Measurements from ENCODE around the gene RAD51B.
"Not testable (repeated sequence)": the region's sequence is repeated elsewhere in the genome, so short reads cannot be mapped to it uniquely, and the experiment has no call there.

The RAD51B gene

DNA sequence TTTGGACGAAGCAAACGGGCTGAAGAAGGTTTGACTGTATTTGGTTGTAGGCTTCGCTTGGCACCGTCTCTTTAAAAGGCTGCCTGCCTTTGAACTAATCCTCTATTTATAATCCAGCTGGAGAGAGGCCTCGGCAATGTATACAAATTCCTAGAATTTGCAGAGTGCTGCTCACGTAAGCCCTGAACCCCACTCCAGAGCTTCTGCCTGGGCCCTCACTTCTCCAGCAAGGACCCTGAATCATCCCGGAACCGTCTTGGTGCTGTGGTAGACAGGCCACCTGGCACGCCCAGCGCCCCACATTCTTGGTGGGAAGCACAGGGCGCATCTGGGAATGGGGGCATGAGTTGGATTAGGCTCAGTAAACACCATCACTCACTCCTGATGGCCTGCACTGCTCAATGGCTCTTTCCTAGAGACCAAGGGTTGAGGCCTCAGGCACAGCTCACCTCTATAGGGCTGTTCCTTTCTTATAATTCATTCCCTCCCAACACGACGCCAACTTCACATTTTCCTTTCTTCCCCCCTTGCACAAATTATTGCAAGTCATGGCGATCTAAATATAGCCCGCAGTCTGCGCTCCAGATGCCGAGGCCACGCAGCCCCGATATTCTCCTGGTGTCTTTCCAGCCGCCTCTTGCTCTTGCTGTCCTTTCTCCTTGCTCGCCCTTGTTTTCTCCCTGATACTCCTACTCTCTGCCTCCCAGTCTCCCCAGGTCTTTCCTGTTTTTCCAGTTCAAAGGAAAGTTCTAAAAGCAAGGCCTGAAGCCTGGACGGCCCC lies 832.3 kb downstream of the RAD51B start:
- DNase-seq (ENCODE audit: low read depth in 2 of 2) = no peak

DNA sequence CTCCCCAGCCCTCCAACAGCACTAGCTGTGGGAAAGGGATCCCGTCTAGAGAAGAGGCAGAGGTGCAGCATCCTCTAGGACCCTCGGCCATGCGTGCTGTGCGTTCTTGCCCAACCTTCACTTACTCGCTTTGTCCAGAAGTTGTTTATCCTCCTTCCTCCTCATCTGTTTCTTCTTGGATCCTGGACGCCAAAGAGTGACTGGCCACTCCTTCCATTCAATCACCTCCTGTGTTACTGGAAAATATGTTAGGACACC lies 832.8 kb downstream of the RAD51B start:
- DNase-seq (ENCODE audit: low read depth in 2 of 2) = no peak

DNA sequence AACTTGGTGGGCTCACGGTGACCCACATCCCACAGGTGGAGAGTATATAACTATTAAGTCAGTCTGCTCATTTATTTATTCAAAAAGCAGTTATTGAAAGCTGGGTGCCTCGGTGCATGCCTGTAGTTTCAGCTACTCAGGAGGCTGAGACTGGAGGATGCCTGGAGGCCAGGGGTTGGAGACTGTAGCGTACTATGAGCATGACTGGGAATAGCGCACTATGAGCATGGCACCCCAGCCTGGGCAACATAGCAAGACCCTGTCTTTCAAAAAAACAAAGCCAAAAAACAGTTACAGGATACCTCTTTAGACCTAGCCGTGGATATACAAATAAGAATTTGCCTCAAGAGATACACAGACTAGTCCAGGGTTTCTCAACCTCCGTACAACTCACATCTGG lies 833.5 kb downstream of the RAD51B start:
- DNase-seq (ENCODE audit: low read depth in 2 of 2) = no peak

DNA sequence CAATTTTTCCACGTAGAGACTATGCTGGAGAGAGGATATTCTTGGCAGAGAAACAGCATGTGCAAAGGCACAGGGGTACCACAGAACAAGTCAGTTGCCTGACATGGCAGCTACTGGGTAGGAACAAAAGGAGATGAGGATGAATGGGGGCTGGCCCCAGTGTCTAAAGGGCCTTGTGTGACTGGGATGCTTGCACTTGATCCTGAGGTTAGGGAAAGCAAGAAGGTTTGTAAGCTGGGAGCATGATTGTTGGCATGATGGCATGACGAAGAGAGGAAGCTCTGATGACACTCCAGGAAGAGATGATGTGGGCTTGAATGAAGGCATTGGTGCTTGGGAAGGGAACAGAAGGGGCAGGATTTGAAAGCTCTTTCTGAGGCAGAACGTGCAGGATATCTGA lies 834.2 kb downstream of the RAD51B start:
- DNase-seq (ENCODE audit: low read depth in 2 of 2) = no peak

DNA sequence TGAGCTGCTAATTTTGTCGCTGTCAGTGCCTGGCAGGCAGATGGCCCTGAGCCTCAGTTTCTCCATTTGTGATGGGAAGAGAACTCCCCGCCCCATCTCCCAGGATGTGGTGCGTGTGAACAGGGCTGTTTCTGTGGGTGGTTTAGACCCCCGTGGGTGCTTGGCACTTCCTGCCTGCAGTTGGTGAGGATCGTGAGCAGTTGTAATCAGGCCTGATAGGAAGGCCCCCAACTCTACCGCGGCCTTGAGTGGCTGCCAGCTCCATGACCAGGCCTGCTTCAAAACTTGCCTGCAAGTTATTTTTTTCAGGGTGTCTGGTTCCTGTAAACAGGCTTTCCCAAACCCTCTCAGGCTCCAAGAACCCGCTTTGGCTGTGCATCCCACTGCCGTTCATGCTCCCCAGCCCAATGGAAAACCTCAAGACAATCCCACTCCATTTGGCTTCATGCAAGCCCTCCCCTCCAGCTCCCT lies 834.9 kb downstream of the RAD51B start:
- no peak for DNase-seq (ENCODE audit: low read depth in 2 of 2)

DNA sequence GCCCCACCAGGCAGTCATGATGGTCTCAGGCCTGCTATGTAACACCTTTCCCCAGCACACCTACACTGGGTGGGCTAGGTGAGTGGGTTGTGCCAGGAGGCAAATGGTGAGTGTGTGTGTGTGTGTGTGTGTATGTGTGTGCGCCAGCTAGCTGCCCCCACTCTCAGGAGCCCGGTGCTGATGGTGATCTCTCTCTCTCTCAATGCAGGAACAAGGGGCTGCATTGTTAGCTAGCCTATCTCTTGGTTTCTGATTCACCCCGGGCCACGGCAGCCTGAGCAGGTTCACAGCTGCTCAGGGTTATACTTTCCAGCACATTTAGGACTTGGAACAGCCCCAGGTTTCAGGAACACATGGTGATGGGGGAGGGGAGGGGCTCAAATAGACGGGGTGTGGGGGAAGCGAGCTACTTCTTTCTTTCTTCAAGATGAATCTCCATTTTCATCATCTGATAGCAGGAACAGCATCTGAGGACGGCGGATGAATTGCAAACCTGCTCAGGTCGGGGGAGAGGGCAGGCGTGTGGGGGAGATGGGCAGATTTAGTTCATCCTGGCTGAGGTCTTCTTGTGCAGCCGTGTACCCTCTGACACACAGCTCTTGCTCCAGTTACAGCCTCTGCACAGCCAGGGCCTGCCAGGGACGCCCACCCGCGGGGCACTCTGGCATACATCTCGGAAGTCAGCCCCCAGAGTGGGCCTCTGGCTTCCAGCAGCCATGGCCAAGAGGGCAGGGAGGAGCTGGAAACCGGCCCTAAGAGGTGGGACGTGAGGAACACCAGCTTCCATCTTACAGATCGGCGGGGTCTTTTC lies 835.6 kb downstream of the RAD51B start:
- DNase-seq (ENCODE audit: low read depth in 2 of 2) = no peak

DNA sequence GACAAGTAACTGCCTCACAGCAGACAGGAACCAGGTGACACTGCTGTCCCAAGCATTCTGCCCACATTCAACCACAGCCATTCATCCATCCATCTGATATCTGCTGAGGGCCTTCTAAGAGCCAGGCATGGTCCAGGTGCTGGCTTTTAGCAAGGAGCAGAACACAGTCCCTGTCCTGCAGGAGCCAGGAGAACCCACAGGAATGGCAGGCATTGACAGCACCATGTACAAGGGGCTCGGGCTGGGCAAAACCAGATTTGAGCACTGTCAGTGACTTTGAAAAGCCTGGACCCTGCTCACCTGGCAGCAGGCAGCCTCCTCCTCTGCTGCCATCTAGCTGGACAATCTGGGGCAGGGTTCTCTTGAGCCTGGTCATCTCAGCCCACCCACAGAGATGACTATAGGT lies 836.3 kb downstream of the RAD51B start:
- no peak for DNase-seq (ENCODE audit: low read depth in 2 of 2)

DNA sequence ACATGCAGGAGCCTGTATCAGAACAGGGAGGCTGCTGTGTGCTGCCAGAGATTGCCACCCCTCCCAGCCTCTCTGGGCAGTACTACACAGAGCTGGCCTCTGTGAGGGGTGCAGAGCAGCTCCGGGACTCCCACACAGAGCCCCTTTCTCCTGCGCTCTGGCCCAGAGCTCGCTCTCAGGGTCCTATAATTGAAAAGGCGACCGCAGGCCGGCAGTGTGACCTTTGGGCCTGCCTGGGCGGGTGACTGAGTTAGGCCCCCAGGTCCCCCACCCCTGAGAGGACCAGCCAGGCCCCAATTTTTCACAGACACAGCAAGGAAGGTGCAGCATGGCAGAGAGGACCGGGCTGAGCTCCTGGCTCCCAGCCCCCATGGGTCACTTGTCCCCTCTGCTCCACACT lies 836.9 kb downstream of the RAD51B start:
- no peak for DNase-seq (ENCODE audit: low read depth in 2 of 2)

DNA sequence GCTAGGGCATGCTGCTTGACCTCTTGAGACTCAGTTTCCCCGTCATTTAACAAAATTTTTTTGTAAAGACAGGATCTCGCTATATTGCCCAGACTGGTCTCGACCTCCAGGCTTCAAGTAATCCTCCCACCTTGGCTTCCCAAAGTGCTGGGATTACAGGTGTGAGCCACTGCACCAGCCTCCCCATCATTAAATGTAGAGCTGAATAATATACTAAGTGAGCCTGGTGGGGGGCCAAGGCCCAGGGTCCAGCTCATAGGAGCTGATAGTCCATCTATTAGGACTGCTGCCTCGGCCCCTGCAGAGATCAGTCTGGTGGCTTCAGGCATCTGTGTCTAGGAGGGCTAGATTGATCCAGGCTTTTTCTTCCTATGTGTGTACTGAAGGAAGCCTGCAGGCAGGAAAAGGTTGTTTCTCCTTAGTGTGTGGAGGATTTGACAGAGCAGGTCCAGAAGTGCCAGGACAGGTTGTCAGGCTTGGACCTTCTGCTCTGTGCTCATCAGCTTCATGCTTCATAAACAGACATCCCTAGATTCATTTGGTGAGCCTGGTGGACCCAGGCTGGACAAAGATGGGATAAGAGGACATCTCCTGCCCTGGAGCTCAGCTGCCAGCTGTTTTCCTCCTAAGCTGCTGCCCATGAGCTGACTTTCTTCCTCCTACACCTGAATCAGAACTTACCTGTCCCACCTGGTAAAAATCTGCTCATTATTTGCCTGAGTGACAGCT lies 837.9 kb downstream of the RAD51B start:
- DNase-seq (ENCODE audit: low read depth in 2 of 2) = no peak

DNA sequence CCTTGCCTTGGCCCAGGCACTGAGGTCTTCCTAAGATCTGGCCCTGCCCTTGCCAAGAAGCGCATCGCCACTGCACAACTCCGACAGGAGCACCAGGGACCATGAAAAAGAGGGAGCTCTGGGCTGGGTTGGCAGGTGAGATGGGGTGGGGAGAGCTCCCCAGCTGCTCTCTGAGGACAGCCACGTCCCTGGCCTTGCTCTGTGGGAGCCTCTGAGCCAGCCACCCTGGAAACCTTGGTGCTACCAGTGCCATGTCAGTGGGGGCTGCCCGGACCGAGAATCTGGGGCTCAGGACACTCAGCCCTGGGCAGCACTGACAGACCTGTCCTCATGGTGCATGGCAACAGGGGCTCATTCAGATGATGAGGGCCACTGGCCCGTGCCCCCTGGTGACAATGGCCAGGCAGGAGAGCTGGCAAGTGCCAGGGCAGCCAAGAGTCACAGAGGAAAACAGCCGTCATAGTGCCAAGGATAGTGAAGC lies 838.5 kb downstream of the RAD51B start:
- DNase-seq (ENCODE audit: low read depth in 2 of 2) = no peak

DNA sequence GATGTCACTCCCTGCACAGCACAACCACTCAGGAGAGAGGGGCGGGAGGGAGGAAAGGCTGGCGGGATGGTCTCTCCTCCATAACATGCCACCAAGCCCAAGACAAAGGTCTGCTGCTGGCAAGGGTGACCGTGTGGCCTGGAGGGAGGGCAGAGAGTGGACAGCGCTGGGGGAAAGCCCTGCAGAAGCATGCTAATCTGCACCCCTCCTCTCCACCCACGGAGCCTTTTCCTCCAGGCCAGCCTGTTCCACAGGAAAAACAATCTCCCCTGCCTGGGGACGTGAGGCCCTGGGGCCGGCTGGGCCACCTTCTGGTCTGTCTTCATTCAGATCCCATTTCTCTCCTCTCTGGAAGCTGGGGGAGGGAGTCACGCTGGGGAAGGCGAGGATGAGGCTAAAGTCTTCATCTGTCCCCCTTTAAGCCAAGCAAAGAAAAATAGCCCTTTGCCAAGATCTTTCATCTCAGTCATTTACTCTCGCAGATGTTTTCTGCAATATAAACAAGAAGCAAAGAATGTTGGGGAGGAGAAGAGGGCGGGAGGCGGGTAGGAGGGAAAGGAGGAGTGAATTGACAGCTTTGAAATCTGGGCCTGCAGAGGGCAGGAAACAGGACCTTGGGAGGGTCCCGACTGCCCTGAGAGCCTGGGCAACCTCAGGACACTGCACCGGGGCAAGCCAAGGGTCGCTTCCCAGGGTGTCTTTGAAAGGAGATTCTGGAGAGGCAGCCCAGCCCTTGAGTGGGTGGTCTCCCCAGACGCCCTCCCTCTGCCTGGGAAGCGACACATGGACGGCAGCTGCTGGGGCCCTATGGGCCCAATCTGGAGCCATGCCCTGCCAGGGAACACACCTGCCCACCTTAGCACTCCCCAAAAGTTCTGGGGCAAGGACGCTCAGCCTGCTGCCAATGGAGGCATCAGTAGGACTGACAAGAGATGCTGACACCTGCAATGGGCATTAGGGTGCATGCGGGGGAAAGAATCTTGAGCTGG lies 839.7 kb downstream of the RAD51B start:
- DNase-seq (ENCODE audit: low read depth in 2 of 2) = no peak

DNA sequence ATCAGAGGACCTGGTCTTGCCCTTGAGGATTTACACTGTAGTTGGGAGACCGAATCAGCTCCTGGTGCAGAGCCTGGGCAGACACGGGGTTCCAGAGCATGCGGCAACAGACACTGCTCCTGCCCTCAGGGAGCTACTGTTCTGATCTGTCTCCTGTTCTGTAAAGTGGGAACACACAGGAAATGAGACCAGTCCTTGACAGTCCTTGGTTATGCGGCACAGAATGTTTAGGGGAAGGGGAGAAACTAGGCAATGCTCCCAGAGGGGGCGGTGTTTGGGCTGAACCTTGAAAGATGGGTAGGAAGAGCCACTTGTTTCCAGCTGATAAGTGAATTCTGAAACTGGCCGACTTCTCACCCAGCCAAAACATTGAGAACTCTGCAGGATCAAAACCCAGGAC lies 840.9 kb downstream of the RAD51B start:
- DNase-seq (ENCODE audit: low read depth in 2 of 2) = no peak

DNA sequence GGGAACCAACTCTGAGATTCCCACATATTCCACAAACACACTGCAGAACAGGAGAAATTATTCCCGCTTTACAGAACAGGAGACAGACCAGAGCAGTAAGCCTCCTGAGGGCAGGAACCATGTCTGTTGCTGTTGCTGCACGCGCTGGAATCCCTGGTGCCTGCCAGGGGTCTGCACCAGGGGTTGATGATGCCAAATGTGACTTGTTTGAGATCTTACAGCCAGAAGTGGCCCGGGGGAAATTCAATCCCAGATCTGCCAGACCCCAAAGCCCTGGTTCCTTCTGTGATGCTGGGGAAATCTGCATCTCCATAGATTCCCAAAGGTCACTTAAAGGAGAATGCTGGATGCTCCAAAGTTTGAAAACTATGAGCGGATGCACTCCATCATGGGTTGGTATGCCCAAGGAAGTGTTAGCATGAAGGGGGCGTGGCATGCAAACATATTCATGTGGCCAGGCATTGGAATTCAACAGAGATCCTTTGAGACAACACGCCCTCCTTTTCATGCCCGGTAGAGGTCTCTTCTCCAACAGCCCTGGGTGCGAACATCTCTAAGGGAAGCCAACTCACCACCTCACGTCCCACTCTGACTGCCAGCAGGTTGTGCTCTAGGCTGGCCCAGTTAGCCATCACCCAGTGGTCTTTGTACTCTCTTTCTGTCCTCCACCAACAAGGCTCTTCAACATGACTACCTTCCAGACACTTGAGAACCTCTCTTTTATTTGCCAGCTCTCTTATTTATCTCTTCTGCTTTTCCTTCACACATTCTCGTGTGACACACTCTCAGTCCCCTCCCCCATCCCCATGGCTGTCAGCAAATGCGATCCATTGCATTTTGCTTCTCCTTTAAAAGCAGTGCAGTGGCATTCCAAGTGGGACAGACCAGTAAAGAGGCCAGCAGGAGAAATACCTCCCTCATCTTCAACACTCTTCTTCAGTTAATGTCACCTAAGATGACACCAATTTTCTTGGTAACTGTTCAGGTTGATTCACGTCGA lies 841.9 kb downstream of the RAD51B start:
- DNase-seq (ENCODE audit: low read depth in 2 of 2) = no peak

DNA sequence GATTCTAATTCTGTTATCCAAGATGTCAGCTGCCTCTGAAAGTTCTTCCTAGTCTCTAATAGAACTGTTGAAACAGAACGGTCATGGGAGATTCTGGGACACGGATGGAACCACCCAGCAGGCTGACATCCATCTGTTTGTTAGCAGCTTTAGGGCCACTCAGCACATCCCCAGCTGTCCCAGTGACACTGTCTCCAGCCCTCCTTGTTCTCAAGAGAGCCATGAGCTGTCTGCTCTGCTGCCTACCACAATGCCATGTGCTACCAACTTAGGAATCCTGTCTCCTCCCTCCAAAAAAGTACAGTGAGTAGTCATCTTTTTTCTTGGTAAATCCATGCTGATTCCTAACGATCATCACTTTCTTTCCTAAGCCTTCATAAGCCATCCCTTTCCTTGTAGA lies 842.8 kb downstream of the RAD51B start:
- DNase-seq (ENCODE audit: low read depth in 2 of 2) = no peak

DNA sequence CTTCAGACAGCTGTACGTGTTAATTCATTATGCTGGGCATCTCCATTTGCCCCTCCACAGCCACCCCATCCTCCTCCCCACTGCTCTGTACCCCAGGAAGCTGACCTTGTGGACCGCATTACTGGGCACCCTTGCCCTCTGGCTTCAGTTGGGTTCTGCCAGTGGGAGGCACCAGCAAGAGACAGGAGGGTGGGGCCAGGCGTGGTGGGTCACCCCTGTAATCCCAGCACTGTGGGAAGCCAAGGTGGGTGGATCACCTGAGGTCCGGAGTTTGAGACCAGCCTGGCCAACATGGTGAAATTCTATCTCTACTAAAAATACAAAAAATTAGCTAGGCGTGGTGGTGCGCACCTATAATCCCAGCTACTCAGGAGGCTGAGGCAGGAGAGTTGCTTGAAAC lies 843.2 kb downstream of the RAD51B start:
- not testable (repeated sequence) for DNase-seq (ENCODE audit: low read depth in 2 of 2)

DNA sequence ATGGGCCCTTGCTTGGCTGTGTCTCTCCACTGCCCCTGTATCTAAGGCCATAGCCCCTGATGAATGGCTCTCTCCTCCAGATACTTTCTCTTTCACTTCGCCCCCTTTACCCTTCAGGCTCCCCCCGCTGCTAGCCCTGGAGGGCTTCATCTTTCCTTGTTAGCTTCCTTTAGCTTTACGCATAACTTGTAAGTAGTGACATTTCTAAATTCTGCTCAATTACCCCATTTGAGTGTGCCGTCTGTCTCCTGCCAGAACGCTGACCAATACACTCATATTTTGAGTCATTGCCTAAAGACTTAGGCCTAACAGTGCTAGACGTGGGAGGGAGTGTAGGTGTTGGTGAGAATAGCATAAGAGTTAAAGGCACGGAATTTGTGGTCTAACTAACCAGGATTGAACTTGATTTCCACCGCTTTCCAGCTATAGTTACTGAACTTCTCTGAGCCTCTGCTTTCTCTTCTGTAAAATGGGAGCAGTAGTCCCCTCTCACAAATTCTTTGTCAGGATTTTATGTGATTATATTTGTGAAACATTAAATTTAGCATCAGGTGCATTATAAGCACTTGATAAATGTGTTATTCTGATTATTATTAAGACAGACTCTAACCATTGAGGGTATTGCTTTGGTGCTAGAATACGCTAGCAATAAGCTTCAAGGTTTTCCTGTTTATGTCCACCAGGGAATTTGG lies 844.0 kb downstream of the RAD51B start:
- DNase-seq (ENCODE audit: low read depth in 2 of 2) = peak; percentile 13 to 16

DNA sequence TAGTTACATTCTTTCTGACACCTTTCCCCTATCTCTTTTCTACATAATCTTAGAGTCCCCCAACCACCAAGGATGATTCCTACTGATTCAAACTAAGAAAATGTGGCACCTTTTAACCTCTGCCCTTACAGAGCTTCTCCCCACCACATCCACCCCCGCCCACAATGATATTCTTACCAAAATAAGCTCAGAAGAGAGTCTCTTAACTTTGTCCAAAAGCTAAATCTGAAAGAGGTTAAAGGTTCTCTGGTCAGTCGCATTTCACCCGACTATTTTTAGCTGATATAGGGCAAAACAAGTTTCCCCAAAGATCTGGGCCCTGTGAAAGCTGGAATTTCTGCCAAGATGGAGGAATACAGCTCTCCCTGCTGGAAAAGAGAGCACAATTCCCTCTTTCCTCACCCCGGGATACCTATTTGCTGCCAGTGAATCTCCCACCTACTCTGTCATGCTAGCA lies 844.7 kb downstream of the RAD51B start:
- no peak for DNase-seq (ENCODE audit: low read depth in 2 of 2)

DNA sequence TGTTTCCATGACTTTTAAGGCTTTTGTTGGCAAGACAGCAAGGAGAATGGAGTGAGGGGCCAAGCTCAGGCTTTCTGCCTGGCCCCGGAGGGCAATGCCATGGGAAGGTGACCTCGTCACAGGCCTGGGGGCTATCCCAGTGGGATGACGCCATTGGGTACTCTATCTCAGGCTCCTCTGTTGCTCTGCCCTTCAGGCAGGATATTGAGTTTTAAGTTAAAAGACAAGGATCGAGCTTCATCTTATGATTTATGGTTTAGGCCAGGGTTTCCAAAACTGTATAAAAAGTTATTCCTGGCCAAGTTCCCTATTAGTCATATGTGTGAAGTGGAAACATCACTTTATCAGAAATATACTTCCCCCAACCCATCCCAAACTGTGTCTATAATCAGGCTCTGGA lies 845.6 kb downstream of the RAD51B start:
- DNase-seq (ENCODE audit: low read depth in 2 of 2) = no peak

DNA sequence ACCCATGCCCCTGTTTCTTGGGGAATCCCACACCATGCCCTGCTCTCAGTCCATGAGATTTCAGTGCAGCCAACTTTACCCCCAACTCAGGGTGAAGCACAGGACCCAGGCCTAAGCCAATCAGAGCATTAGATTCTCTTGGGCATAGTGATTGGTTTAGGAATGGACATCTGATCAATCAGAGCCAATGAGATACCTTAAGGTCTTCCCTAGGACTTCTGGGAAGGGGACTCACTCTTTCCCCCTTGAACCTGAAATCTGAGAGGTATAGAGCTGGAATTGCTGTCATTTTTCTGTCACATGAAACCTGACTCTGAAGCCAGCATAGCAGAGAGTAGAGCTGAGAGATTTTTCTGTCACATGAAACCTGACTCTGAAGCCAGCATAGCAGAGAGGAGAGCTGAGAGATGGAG lies 846.2 kb downstream of the RAD51B start:
- DNase-seq (ENCODE audit: low read depth in 2 of 2) = no peak
